GM20431 (cell line): ENCODE measurements around the gene FLNC.

Source experiments
- in situ Hi-C: fragments of 300-500 bp; cut with MseI, MboI; formaldehyde crosslinking; loops from one replicate; pipeline ENCODE4 v1.15.0; 2020; ENCODE audit warnings: low sequenced_read_pairs; ENCODE audit not compliant: unreplicated experiment

Gene FLNC

DNA sequence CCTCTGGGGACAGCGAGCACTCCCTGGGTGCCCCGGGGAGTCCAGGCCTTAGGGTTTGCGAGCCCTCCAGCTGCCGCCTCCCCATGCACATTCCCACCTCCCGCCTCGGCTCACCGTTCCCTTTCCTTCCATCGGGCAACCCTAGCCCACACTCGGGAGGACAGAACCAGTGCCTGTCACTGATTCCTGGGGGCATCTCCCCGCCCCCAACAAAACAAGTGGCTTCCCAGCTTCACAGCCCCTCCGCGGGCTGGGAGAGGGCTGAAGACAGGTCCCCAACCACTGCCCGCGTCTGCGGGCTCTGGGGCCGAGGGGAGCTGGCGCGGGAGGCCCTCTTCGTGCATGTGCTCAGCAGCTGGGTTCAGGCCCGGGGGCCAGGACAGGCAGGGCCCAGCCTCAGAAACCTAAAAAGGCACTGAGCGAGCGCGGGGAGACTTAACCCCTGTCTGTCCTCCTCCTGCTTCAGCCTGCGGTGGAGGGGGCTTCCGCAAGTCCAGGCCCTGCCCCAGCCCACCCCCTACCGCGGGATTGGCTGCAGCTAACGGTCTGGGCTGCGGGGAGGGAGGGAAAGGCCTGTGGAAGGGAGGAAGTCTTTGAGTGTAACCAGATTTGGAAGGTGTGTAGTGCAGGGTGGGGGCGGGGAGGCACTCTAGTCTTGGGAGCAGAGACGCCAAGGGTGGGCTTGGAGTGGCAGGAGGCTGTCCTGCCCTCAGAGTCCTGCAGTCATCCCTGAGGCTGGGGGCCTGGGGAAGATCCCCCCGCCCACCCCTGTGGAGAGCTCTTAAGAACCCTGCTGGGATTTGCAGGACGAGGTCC lies 1.2 kb downstream of the FLNC start:
- in situ Hi-C loops, result no loop called here

DNA sequence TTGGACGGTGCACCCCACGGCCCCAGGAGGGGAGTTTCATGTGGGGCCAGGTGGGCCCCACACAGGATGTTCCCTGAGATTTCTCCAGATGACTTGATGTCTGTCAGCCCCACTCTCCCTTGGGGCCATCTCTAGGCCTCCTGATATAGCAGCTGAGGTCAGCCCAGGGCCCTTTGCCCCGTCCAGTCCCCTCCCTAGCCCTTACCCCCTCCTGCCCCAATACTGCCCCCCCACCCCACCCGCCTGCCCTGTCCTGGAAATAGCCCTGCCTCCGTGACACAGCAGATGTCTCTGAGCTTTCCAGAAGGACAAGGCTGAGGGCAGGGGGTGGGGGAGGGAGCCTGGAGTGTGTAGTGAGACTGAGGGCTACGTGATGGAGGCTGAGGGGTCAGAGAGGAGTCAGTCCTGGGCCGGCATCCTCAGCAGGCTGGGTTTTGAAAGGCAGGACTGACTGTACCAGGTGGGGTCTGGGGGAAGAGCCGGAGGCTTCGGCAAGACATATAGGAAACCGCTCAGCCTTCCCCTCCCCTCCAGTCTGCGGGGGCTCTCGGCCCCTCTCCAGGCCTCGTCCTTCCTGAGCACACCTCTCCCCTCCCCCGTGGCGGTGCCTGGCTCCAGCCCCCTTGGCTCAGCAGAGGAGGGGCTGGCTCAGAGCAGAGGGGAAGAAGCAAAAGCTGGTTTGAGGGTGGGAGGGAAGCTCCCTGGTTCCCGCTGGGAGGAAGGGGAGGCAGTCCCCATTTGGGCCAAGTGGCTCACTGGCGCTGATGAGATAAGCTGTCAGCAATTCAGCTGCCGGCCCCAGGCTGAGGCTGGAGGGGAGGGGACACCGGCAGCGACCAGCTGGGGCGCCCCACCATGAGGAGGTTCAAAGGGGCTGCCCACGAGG lies 2.0 kb downstream of the FLNC start:
- in situ Hi-C loops, result no loop called here

DNA sequence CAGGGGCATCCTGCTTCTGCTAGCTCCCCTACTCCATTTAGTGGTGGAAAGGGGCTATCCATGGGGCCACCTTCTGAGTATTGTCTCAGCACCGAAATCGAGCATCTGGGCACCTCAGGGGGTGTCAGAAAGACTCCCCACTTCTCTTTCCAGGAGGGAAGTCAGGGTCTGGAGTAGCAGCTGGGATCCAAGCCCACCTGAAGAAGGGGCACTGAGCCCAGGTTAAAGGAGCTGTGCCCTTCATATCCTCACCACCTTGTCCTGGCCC lies 2.6 kb downstream of the FLNC start:
- in situ Hi-C loops, result no loop called here

DNA sequence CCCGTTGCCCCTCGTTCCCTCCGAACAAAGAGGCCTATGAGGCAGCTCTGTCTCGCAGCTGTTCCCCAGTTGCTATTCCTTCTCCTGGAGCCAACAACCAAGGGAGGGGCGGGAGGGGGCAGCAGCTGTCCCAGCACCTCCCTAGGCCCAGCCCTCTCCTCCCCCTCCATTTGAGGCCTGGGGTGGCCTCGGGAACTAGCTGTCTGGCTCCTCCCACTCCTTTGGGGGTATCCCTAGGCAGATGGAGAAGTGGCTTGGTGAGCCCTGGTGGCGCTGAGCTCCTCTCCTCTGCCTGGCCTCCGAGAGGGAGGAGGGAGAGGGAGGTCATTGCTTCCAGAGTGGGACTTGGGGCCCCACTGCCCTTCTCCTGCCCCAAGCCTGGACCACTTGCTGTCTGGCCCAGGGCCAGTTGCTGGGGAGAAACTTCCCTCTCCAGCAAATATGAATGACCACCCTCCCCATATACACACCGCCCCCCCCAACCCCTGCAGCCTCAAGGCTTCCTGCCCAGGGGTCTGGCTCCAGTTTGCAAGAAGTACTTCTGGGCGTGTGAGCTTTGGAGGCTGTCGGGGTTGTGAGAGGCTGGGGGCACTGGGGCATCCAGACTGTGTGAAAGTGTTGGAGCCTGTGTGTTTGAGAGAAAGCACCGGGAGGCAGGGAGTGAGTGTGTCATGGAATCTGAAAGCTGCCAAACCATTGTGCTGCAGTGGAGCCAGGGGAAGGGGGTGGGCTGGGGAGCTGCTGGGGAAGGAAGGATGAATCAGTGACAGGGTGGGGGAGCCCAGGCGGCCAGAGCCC lies 3.1 kb downstream of the FLNC start:
- in situ Hi-C loops, result no loop called here

DNA sequence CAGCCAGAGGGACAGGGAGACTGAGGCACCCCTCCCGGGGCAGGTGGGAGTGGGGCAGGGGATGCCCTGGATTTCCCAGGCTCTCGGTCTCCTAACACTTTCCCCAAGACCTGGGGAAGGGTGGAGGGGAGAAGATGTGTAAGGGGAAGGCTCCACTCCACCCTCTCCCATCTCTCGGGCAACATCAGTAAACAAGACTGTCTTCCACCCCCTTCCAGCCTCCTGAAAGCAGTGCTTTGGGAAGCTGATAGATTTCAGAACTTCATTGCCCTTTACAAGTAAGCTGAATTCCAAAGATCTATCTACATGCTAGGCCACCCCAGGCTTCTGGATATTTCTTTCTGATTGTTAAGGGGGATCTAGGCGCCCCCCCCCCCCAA lies 3.7 kb downstream of the FLNC start:
- in situ Hi-C loops, result no loop called here

DNA sequence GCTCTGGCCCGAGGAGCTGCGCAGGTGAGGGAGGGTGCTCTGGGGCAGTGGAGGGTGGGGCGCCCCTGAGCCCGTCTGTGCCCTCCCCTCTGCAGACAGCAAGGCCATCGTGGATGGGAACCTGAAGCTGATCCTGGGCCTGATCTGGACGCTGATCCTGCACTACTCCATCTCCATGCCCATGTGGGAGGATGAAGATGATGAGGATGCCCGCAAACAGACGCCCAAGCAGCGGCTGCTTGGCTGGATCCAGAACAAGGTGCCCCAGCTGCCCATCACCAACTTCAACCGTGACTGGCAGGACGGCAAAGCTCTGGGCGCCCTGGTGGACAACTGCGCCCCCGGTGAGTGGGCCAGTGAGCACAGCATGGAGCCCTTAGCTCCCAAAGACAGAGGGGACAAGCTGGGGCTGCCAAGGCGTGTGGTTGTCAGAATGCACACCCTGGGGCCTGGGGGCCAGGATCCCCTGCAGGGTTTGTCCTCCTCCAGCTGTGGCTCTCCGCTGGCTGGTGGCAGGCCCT lies 5.1 kb downstream of the FLNC start:
- in situ Hi-C loops, result no loop called here

DNA sequence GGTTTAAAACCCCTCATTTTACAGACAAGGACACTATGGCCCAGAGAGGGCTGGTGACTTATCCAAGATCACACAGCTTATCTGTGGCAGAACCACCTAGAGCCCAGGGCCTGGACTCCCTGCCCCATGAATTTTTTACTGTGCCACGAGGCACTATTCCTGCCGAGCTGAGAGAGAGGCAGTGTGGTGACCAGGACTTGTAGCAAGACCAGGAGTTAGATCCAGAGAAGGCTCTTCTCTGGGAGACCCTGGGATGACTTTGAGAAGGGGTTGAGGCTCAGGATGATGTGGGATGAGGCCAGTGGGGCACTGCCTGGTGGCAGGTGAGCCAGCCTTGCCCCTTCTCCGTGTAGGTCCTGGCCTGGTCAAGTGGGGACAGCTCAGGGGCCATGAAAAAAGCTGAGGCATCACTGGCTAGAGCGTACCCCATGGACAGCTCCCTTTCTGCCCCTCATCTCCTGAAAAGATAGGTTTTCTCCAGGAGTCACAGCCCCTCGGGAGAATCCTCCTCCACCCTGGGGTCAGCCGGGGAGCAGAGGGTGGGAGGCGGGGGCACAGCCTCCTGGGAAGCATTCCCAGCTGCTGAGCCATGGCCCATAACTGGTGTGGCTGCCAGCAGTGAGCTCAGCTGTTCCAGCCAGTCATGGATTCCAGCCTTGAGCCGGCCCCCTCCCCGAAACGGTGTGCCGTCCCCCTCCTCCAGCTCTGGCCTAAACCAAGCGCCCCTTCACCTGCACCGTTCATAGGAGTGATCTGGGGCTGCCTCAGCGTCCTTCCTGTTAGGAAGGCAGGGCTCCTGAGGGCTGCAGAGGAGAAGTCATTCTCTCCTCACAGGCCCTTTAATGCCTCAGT lies 5.8 kb downstream of the FLNC start:
- in situ Hi-C loops, result no loop called here

DNA sequence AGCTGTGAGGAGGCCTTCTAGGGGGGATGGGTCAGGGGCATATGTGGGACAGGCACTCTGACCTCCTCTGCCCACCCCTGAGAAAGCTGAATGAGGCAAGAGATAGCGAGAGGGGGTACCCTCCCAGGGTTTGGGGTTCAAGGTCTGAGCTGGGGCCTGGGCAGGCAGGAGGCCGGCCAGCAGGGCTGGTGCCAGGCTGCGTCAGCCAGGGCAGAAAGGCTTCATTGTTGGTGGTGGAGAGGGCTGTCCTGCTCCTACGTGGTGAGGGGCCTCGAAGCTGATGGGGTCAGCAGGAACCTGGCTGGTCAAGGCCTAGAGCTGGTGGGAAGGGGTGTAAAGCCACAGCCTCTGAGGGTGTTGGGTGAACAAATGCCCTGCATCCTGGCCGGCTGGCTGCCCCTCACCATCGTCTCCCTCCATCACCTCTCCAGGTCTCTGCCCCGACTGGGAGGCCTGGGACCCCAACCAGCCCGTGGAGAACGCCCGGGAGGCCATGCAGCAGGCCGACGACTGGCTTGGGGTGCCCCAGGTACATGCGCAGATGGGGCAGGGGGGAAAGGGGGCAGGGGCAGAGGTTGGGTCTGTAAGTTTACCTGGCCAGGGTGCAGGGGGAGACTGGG lies 6.6 kb downstream of the FLNC start:
- in situ Hi-C loops, result no loop called here

DNA sequence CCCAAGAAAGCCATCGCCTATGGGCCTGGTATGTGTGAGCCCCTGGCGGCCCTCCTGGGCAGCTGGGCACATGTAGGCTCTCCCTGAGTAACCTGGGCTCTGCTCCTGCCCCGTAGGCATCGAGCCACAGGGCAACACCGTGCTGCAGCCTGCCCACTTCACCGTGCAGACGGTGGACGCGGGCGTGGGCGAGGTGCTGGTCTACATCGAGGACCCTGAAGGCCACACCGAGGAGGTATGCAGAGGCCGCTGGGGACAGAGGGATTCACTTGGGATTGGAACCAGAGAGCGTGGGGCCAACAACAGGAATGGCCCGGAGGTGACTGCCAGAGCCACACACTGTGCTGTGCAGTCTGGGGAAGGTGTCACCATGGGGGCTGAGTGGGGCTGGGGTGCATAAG lies 7.3 kb downstream of the FLNC start:
- in situ Hi-C loops, result no loop called here

DNA sequence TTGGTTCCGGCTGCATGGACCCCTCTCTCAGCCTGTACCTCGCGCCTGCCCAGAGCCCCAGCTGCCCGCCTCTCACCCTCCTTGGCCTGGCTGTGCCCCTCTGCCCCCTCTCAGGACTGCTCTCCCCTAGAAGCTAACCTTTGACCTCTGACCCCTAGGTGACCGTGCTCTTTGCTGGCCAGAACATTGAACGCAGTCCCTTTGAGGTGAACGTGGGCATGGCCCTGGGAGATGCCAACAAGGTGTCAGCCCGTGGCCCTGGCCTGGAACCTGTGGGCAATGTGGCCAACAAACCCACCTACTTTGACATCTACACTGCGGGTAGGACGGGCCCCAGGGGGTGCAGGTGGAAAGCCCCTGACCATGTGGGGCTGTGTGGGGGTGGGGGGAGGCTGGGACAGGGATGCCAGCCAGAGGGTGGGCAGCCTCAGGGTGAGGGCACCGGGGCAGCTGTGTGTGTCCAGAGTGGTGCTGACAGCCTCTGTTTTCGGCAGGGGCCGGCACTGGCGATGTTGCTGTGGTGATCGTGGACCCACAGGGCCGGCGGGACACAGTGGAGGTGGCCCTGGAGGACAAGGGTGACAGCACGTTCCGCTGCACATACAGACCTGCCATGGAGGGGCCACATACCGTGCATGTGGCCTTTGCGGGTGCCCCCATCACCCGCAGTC lies 8.0 kb downstream of the FLNC start:
- in situ Hi-C loops, result no loop called here

DNA sequence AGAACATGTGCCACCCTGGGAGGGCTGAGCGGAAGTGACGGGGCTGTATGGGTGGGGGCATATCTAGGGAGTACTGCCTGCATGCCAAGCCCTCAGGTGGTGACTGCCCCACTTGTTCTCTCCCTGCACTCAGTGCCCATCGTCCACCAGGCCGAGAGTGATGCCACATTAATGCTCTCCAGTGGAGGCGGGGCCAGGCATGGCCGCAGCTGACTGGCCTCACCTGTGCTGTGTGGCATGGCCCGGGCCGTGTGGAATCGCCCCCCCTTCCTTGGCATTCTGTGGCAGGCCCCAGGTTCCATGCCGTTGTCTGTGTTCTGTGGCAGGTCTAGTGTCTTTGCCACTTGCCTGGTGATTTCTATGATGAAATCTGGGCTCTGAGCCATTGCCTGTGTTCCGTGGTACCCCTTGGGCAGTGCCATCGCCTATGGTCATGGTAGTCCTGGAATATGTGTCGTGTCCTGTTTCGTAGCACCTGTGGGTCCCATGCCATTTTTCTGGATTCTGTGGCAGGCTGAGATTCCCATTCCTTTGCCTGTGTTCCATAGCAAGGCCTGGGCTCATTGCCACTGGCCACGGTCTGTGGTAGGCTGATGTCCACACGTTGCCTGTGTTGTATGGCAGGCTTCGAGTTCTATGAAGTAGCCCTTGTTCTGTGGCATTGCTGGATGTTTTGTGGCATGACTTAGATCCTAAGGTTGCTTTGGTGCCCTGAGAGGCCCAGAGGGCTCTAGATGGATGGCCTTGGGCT lies 8.9 kb downstream of the FLNC start:
- in situ Hi-C loops, result no loop called here

DNA sequence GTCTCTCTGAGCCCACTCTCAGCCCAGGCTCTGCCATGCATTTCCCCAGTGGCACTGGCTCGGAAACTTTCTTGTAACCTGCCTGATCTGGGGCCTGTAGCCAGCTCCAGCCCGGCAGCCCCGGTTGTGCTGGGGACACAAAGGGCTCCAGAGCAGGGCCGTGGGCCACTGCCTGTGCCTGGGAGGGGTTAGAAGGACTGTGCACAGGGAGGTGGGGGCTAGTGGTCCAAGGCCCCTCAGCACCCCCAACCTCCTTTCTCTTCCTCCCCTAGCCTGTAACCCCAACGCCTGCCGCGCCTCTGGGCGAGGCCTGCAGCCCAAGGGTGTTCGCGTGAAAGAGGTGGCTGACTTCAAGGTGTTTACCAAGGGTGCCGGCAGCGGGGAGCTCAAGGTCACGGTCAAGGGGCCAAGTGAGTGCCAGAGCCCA lies 9.6 kb downstream of the FLNC start:
- in situ Hi-C loops, result no loop called here

DNA sequence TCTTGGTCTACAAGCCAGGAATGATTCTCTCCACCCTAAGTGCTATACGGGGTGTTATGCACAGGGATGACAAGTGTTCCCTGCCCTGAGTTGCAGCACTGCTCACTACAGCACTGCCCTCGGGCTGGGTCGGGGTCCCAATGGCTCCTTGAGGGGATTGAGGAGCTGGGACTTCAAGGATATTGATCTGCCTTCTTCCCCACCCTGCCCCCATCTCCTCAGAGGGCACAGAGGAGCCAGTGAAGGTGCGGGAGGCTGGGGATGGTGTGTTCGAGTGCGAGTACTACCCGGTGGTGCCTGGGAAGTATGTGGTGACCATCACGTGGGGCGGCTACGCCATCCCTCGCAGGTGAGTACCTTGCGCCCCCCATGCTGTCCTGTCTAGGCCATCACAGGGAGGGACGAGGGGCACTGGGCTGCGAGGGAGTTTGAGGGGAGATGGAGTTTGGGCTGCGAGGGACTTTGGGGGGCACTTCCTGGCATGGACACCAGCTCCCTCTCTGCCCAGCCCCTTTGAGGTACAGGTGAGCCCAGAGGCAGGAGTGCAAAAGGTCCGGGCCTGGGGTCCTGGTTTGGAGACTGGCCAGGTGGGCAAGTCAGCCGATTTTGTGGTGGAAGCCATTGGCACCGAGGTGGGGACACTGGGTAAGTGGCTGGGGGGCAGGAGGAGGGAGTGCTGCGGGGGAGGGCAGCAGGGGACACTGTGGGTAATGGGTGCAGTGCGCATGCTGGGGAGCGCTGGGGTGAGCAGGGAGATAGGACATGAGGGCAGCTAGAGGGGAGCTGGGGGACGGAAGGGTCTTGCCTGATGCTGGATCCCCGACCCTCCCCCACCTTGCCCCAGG lies 10.3 kb downstream of the FLNC start:
- in situ Hi-C loops, result no loop called here

DNA sequence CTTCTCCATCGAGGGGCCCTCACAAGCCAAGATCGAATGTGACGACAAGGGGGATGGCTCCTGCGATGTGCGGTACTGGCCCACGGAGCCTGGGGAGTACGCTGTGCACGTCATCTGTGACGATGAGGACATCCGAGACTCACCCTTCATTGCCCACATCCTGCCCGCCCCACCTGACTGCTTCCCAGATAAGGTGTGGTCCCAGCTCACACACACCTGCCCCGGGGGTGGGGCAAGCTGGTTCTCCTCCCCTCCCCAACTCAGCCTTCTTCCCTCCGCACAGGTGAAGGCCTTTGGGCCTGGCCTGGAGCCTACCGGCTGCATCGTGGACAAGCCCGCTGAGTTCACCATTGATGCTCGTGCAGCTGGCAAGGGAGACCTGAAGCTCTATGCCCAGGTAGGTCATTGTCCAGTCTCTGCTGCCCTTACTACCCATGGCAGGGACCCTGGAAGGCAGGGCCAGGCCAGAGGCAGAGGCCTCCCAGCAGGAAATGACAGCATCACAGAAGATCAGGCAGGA lies 11.0 kb downstream of the FLNC start:
- in situ Hi-C loops, result no loop called here

DNA sequence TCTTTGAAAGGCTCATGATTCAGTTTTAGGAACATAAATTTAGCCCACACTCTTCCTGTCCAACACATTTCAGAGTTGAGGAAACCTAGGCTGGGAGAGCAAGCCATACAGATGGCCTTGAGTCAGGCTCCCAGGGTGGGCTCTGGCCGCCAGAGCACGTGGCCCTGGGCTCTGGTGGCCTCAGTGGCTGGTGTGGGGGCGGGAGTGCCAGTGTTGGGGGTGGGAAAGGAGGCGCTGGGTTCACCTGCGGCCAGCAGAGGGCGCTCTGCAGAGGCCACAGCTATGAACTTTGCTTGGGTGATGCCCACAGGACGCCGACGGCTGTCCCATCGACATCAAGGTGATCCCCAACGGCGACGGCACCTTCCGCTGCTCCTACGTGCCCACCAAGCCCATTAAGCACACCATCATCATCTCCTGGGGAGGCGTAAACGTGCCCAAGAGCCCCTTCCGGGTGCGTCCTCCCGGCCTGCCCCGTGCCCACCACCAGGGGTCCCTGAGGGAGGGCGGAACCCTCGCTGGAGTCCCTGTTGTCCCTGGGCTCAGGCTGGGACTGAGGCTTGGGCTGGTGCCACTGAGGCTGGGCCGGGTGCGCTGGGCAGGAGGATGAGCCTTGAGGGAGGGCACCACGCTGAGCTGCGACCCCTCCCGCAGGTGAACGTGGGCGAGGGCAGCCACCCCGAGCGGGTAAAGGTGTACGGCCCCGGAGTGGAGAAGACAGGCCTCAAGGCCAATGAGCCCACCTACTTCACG lies 11.9 kb downstream of the FLNC start:
- in situ Hi-C loops, result no loop called here
